Left ventricle myocardium inferior (tissue), 1 donor: ENCODE results near the gene INSYN1. TPM values are rescaled to one million over a fixed set of nuclear protein-coding genes. Genes with fewer than 3 reads are reported as not detected.
"Not testable (repeated sequence)": the region's sequence is repeated elsewhere in the genome, so short reads cannot be mapped to it uniquely, and the experiment has no call there.

Source experiments
- DNase-seq: peaks from one replicate; pipeline ENCODE4 v3.0.0-alpha.2; 2020
- H3K27ac ChIP-seq: fragments of 200-600 bp; replicated peaks from 2 replicates; pipeline ENCODE4 v1.8.0; 2021
- H3K27me3 ChIP-seq: fragments of 200-600 bp; 2 replicates; pipeline ENCODE4 v1.8.0; 2021; ENCODE audit warnings: low read depth
- H3K36me3 ChIP-seq: fragments of 200-600 bp; 2 replicates; pipeline ENCODE4 v1.8.0; 2021
- H3K4me1 ChIP-seq: fragments of 200-600 bp; 2 replicates; pipeline ENCODE4 v1.8.0; 2021
- H3K4me3 ChIP-seq: fragments of 200-600 bp; 2 replicates; pipeline ENCODE4 v1.8.0; 2021; ENCODE audit warnings: mild to moderate bottlenecking, moderate library complexity
- H3K9me3 ChIP-seq: fragments of 200-600 bp; replicated peaks from 2 replicates; pipeline ENCODE4 v1.8.0; 2021
- intact Hi-C: fragments of 100-400 bp; cut with micrococcal nuclease; formaldehyde crosslinking; loops from one replicate; pipeline ENCODE4 v1.11.0; 2022
- total RNA-seq: library from RNA; stranded (reverse); fragmentation: NEBNext Ultra II Directional; extraction: Animal tissue kit (Norgen Biotek cat#: 25700); gene quantifications from one replicate; pipeline ENCODE4 v1.2.1, GENCODE V29; 2021
- TF ChIP-seq, protein P1 (sequence below): fragments of 200-600 bp; IDR thresholded peaks from 2 replicates; pipeline ENCODE4 v1.8.0; 2021; ENCODE audit warnings: antibody characterized with exemption, mild to moderate bottlenecking, borderline replicate concordance
- donor health status: DM: no; HTN: yes; CAD: no; lungs with severe emphysema.

The INSYN1 gene
- total RNA-seq, 1 donor from 2014 or later: 121 TPM

DNA sequence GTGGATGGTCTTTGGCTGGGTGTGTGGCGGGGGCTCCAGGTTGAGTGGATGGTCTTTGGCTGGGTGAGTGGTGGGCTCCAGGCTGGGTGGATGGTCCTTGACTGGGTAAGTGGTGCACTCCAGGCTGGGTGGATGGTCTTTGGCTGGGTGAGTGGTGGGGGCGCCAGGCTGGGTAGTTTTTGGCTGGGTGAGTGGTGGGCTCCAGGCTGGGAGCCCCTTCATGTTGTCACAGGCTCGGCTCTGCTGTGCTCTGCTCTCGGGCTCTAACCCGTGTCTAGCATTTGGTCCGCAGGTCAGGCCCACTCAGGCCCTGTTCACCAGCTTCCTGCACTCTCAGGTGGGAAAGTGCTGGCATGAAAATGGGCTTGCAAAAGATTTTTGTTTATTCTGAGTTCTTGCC is 43.9 kb downstream of the INSYN1 start:
- Histone ChIP-seq H3K36me3 (peaks cover 59% of the 10 kb centered on the region), H3K27ac (no peak overlapping the region), H3K4me1 (peaks cover 14% of the 10 kb centered on the region), H3K9me3 (no peaks in the 10 kb centered on the region), H3K4me3 (no peak overlapping the region), H3K27me3 (no peaks in the 10 kb centered on the region)
- intact Hi-C loops: no loop called here
- TF ChIP-seq, protein P1, sequence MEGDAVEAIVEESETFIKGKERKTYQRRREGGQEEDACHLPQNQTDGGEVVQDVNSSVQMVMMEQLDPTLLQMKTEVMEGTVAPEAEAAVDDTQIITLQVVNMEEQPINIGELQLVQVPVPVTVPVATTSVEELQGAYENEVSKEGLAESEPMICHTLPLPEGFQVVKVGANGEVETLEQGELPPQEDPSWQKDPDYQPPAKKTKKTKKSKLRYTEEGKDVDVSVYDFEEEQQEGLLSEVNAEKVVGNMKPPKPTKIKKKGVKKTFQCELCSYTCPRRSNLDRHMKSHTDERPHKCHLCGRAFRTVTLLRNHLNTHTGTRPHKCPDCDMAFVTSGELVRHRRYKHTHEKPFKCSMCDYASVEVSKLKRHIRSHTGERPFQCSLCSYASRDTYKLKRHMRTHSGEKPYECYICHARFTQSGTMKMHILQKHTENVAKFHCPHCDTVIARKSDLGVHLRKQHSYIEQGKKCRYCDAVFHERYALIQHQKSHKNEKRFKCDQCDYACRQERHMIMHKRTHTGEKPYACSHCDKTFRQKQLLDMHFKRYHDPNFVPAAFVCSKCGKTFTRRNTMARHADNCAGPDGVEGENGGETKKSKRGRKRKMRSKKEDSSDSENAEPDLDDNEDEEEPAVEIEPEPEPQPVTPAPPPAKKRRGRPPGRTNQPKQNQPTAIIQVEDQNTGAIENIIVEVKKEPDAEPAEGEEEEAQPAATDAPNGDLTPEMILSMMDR: no peak
- no peak for DNase-seq

DNA sequence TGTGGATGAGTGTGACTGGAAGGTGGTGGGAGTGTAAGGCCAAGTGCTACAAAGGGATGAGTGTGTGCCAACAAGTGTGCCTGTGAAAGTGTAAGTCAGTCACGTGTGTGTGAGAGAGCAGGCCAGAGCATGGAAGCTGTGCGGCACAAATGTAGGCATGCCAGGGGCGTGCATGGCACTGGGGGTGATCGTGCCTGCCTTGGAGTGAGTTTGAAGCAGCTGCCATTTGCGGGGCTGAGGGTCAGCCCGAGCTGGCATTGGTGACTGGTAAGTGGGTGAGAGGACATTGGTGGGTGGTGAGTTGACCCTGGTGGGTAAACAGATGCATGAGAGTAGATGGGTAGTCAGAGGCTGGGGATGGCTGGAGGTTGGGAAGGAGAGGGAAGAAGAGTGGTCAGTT is 44.5 kb downstream of the INSYN1 start:
- H3K36me3 ChIP-seq: peaks cover 60% of the 10 kb centered on the region
- intact Hi-C loops: no loop called here
- TF ChIP-seq, protein P1: no peak
- H3K27me3 ChIP-seq: no peaks in the 10 kb centered on the region
- no peak overlapping the region for H3K27ac ChIP-seq
- no peak for DNase-seq
- H3K9me3 ChIP-seq: no peaks in the 10 kb centered on the region
- H3K4me1 ChIP-seq: peaks cover 14% of the 10 kb centered on the region
- no peak overlapping the region for H3K4me3 ChIP-seq

DNA sequence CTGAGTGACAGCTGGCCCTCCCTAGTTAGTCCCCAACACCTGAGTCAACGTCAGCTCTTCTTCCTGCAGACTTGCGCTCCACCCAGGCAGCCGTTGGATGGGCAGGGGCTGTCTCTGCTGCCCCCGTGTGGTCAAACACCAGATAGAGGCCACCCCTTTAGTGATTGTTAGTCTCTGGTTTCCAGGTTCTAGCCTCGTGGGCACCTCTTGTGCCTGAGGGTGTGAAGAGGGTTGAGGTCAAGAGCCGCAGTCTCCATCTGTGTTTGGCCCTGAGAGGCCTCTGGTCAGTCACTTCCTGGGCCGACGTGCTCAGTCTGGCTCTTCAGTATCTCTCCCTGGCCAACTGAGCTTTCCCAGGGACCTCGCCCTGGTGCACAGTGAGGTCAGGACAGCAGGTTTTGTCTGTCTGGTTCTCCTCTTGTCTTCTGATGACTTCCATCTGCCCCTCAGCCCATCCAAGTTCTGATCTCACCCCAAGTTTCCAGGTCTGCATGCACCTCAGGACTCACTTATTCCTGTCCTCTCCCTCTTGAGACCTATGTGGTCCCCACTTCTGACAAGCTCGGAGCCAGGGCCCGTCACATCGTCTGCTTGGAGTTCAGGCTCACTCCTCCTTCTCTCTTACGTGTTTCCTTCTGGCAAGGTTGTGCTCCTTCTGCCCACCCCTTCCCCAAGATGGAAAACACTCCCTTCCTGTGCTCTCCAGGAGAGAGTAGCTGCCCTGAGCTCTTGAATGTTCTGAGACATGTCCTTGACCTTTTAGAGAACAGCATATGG is 48.1 kb downstream of the INSYN1 start:
- H3K4me1 ChIP-seq: peaks cover 13% of the 10 kb centered on the region
- peak; percentile 61 for DNase-seq
- no peak overlapping the region for H3K4me3 ChIP-seq
- TF ChIP-seq, protein P1: peak; percentile 87
- H3K27ac ChIP-seq: no peak overlapping the region
- H3K27me3 ChIP-seq: no peaks in the 10 kb centered on the region
- no peaks in the 10 kb centered on the region for H3K9me3 ChIP-seq
- H3K36me3 ChIP-seq: peaks cover 54% of the 10 kb centered on the region
- intact Hi-C loops: no loop called here

- H3K27ac ChIP-seq, H3K9me3 ChIP-seq, H3K27me3 ChIP-seq, H3K4me3 ChIP-seq, intact Hi-C loops, H3K4me1 ChIP-seq, DNase-seq: not testable (repeated sequence)
- H3K36me3 ChIP-seq: peaks cover 54% of the 10 kb centered on the region
Observed at GRCh38 chr15:73704142-73704868, 48.8 kb downstream of the INSYN1 start.

DNA sequence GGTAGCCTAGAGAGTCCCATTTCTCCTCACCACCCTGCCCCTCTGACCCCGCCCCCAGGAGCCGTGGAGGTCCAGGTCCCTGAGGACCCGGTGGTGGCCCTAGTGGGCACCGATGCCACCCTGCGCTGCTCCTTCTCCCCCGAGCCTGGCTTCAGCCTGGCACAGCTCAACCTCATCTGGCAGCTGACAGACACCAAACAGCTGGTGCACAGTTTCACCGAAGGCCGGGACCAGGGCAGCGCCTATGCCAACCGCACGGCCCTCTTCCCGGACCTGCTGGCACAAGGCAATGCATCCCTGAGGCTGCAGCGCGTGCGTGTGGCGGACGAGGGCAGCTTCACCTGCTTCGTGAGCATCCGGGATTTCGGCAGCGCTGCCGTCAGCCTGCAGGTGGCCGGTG is 49.5 kb downstream of the INSYN1 start:
- DNase-seq, intact Hi-C loops: not testable (repeated sequence)
- H3K36me3 ChIP-seq: peaks cover 52% of the 10 kb centered on the region

GRCh38 chr15:73702311-73703239 is 50.6 kb downstream of the INSYN1 start:
- H3K36me3 ChIP-seq: peaks cover 43% of the 10 kb centered on the region
- H3K4me3 ChIP-seq, DNase-seq, intact Hi-C loops, H3K9me3 ChIP-seq, H3K27me3 ChIP-seq, H3K27ac ChIP-seq: not testable (repeated sequence)
- H3K4me1 ChIP-seq: peaks cover 13% of the 10 kb centered on the region

More for the DNA sequence above, 49.5 kb downstream of the INSYN1 start:
- not testable (repeated sequence) for H3K4me3 ChIP-seq, H3K4me1 ChIP-seq, H3K9me3 ChIP-seq, H3K27ac ChIP-seq, H3K27me3 ChIP-seq
